GM21423 (cell line): ENCODE data around the gene SHBG.
A peak's percentile ranks its signal among the peaks of the same experiment; 100 is the strongest.
"Not testable (repeated sequence)": the region's sequence is repeated elsewhere in the genome, so short reads cannot be mapped to it uniquely, and the experiment has no call there.

Source experiments
- ATAC-seq: cut with Tn5 transposase; IDR thresholded peaks from one replicate; pipeline ENCODE4 v1.9.1; 2021; ENCODE audit warnings: mild to moderate bottlenecking, moderate library complexity; ENCODE audit not compliant: unreplicated experiment

Gene SHBG

DNA sequence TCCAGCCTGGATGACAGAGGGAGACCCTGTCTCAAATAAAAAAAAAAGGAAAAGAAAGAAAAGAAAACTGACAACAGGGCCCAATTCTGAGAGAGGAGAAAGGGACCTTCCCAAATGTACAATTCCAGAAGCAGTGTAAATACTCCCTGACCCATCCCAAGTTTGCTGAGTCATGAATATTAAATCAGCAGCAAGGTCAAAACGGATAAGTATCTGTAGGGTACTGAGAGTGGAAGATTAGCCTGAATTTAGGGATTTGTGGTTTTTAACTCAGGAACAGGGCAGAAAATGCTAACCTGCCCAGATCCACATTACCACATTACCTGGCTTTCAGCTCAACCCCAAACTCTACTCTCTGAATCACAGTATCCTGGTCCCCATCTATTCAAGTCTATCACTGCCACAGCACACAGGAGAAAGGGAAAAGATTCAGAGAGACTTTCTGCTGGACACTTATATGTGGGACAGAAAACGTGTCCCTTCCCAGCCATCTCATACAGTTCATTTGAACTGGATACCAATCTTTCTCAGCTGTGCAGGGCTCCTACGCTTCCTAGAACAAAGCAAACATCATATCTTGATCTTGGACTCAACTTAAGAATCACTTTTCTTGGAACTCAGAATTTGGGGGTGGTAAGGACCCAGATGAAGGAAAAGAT is 18.2 kb upstream of the SHBG start:
- no peak for ATAC-seq

DNA sequence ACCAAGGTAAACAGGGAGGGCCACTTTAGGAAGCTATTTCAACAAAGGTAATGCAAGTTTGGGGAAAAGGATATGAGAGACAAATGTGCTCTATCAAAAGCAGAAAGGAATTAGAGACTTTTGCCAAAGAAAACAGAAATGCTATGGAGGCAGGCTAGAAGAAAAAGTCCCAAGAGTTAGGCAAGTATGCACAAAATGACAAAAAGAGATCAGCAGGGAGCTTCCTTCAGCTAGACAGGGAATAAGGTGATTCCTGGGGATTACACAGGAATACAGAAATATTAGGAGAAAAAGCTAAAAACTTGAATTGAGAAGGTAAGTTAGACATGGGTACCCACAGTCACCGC is 17.7 kb upstream of the SHBG start:
- ATAC-seq: no peak

DNA sequence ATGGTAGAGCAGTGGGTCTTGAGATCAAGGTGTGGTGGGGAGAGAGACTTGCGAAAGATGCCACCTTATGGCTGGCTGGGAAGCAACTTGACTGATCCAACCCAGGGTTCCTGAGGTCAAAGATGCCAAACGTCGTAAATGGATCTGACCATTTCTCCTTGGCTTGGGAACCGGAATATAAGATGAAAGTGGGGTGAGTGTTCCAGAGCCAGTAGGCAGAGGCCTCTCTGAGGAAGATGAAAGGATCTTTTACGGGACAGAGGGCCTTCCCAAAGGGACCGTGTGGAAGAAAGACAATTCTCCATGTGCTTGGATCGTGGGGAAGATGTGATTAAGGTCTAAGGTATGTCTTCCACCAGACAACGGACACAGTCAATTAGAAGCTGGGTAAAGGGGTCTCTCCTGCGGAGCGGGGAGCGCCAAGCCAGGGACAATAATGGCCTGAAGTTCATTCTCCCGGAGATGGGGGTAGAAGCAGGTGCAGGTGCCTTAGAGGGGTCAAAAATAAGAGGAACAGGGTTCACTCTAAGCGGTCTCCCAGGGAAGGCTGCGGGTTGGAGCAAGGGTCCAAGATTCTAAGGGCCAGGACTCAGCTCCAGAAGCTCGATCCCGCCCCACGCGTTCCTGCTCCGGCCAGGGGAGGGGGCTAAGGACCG is 16.0 kb upstream of the SHBG start:
- no peak for ATAC-seq

DNA sequence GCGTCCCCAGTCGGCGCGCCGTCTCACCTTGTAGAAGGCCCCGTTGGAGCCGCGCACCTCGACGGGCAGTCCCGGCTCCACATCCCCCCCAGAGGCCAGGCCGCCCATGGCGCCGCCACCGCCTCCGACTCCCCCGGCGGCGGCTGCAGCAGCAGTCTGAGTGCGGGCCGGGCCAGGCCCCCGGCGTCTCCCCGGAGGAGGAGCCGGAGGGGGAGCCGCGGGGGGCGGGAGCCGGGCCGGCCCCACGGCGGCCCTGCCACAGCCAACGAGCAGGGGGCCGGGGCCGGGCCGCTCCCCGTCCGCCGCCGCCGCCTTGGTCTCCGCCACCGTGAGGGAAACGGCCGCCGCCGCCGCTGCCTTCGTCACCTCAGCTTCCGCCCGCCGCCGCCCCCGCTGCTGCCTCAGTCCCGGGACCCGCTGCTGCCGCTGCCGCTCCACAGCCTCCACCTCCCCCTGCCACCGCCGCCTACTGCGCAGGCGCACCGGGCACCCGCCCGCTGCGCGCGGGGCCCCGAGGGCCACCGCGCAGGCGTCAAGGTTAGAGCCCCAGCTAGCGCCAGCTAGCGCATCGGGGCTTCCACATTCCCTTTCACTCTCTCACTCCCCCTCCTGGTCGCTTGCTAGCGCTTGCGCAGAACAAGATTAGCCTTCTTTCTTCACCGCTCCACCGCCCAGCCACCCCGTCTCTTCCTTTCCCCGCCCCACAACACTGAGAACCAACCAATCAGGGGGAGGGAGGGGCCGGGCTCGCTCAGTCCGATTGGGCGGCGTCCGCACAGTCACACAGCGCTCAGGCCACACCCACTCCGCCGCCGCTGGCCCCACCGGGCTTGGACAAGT is 15.3 kb upstream of the SHBG start, which contains the start of gene FXR2:
TSS of gene FXR2 (minus strand) at position 473 of the 840 bp plus-strand sequence. CDS start at position 108, 365 bp downstream.
- ATAC-seq: peak; percentile 86

DNA sequence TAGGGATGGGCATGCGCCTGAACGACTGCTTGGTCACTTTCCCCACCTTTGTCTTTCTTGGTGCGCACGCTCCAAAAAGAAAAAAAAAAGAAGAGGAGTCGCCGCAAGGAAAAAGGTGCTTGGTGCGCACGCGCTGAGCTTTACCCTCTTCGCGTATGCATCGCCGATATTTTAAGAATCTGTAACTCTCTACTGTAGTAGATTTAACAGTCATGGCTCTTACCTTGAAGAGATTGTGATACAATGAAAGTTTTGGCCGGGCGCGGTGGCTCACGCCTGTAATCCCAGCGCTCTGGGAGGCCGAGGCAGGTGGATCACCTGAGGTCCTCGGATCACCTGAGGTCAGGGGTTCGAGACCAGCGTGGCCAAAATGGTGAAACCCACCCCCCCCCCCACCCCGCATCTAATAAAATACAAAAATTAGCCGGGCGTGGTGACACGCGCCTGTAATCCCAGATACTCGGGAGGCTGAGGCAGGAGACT is 14.6 kb upstream of the SHBG start:
- no peak for ATAC-seq

DNA sequence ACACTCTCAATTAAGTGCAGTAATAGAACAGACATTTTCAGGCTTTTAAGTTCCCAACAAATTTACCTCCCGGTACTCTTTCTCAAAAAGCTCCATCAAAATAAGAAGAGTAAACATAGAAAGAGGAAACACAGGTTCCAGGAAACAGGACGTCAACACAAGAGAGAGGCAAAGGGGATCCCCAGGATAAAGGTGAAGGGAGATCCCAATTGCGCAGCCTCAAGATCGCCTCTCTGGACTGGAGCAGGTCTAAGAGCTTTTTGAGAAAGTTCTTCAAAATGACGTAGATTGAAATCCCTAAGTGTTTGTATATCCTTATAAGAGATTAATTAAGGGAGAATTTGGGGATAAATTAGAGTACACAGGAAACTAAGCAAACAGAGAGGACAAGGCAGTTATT is 11.3 kb upstream of the SHBG start:
- no peak for ATAC-seq

DNA sequence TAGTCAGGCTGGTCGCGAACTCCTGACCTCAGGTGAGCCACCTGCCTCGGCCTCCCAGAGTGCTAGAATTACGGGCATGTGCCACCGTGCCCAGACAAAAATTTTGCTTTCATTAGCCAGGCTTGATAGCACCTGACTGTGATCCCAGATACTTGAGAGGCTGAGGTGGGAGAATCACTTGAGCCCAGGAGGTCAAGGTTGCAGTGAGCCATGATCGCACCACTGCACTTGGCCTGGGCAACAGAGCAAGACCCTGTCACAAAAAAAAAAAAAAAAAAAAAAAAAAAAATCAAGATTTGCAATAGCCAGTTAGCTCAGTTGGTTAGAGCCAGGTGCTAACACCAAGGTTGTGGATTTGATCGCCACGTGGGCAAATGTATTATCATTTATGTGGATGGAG is 9.1 kb upstream of the SHBG start:
- no peak for ATAC-seq

DNA sequence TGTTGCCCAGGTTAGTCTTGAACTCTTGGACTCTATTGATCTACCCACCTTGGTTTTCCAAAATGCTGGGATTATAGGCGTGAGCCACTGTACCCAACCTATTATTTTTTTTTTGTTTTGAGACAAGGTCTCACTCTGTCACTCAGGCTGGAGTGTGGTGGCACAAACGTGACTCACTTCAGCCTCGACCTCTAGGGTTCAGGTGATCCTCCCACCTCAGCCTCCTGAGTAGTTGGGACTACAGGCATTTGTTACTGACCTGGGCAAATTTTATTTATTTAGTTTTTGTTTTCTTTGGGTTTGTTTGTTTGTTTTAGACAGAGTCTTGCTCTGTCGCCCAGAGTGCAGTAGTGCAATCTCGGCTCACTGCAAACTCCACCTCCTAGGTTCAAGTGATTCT is 6.3 kb upstream of the SHBG start:
- ATAC-seq: no peak

DNA sequence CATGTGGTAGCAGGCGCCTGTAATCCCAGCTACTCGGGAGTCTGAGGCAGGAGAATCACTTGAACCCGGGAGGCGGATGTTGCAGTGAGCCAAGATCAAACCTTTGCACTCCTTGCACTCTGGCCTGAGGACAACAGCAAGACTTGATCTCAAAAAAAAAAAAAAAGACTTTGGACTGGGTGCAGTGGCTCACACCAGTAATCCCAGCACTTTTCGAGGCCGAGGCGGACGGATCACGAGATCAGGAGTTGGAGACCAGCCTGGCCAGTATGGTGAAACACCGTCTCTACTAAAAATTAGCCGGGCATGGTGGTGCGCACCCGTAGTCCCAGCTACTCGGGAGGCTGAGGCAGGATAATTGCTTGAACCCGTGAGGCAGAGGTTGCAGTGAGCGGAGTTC is 4.2 kb upstream of the SHBG start:
- ATAC-seq: not testable (repeated sequence)

DNA sequence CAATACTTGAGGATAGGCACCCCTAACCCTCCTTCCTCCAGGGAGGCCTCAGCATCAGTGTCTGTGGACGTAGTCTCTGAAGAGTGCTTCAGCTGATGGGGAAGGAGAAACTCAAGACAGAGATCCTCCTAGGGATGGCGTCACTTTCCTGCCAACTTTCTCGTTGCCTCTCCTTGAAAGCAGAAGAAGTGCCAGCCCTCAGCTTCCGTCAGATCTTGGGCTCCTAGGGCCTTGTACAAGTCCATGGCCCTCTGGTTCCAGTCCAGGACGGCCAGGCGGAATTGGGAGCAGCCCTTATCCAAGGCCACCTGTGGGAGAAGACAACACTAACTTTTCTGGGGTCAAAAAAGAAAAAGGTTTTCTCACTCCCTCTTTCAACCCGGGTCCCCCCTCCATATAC is 3.6 kb upstream of the SHBG start:
- ATAC-seq: no peak

DNA sequence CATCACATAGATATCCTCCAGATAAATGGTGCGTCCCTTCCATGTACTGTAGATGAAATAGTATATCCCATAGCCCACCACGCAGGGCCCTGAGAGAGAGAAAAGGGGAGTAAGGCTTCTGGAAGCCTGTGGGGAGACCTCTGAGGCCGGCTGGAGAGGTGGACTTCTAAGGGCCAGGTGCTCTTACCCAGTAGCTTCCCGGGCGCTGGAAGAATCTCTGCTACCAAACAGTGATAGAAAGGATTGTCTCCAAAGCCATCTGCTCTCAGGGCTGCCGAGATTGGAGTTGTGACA is 3.0 kb upstream of the SHBG start:
- no peak for ATAC-seq

DNA sequence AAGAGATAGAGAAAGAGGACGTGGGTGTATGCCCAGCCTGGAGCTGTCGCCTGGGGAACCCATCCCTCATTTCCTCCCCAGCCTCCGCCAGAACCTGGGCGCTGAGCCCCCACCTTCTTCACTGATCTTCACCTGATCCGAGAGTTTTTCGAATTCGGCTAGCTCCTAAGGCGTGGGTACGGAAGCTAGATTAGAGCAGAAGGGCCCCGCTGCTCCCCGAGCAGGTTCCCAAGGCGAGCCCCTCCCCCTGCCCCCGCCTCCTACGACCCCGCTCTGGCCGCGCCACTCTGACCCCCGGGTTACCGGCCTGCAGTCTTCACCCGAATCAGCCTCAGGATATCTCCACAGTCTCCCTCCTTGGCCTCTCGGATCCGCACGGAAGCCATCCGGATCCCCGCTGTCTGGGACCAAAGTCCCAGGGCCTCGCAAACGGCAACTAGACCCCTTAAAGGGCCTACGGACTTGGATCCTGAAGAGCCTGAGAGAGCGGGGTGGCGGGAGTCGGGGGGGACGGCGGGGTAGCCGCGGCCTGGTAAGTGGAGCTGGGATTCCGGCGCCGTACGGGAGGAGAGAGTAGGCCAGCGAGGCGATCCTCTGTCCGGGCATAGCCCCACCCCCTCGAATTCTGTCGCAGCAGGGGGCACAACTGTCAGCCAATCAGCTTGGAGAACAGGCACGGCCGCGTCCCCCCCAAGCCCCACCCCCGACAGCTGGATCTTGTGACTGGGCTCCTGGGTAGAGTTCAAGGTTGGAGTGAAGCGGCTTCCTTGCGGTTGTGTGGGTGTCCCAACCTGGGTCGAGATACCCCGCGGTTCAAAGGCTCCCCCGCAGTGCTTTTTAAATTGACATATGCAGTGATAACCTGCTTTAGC is 2.4 kb upstream of the SHBG start, which contains the start of gene SAT2:
TSS of gene SAT2 (minus strand) at position 572 of the 872 bp plus-strand sequence. CDS start at position 386, 186 bp downstream.
- peak; percentile 94 for ATAC-seq

DNA sequence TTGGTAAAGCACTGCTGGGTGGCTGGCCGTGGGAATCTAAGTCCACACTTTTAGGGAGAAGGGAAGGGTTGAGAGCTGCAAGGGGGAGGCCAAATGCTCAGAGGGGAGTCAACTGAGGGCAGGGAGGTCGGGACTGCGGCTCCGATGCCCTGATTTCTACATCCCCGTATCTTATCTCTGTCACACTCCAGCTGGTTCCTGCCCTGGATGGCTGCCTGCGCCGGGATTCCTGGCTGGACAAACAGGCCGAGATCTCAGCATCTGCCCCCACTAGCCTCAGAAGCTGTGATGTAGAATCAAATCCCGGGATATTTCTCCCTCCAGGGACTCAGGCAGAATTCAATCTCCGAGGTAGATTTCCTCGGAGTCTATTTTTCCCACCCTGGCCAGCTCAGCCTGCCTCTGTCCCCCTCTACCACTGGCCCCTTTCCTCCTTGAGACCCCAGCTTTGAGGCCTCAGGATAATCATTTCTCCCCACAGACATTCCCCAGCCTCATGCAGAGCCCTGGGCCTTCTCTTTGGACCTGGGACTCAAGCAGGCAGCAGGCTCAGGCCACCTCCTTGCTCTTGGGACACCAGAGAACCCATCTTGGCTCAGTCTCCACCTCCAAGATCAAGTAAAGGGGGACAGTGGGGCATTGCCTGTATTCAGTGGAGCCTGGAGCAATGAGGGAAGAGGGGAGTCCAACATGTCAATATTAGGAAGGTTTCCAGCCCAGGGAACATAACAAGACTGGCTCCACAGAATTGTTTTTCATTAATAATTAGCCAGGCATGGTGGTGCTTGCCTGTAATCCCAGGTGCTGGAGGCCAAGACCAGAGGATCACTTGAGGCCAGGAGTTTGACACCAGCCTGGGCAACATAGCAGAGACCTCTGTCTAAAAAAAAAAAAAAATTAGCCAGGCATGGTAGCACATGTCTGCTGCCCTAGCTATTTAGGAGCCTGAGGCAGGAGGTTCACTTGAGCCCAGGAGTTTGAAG is 1.8 kb downstream of the SHBG start:
- no peak for ATAC-seq

DNA sequence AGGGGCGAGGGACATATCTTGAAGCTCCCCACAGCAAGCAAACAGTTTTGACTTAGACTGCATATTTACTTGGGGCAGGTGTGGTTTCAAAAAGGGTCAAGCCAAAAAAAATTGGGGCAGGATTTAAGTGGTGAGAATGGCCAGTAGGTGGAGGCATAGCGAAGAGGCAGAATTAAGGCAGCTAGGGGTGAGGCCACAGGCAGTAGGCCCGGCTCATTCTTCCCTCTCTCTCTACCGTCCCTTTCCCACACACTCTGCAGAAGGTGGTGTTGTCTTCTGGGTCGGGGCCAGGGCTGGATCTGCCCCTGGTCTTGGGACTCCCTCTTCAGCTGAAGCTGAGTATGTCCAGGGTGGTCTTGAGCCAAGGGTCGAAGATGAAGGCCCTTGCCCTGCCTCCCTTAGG is 2.6 kb downstream of the SHBG start:
- ATAC-seq: no peak

DNA sequence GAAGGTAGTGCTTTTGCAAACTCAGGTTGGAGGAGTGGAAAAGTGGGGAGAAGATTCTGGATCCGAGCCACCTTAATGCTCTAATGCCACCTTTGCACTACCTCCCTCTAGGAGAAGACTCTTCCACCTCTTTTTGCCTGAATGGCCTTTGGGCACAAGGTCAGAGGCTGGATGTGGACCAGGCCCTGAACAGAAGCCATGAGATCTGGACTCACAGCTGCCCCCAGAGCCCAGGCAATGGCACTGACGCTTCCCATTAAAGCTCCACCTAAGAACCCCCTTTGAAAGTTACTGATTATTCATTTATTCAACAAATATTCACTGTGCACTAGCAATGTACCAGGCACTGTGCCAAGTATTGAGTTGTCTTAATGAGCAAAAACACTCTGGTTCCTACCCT is 3.2 kb downstream of the SHBG start:
- ATAC-seq: no peak

DNA sequence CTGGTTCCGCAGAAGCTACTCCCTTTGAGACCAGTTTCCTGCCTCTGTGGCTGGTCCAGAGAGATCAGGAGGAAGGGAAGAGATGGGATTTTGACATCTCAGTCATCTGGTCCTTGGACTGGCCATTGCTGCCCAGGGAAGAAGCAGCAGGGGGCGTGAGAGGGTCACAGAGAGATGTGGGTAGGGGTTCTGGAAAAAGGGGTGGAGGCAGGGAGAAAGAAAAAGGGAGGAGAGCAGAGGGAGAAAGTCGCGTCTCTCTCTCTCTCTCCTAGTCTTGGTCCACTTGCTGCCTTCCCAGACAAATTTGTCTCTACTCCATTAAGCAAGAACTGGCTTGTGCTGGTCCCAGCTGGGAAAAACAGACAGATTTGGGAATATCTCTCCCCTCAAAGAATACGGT is 4.4 kb downstream of the SHBG start:
- ATAC-seq: no peak

DNA sequence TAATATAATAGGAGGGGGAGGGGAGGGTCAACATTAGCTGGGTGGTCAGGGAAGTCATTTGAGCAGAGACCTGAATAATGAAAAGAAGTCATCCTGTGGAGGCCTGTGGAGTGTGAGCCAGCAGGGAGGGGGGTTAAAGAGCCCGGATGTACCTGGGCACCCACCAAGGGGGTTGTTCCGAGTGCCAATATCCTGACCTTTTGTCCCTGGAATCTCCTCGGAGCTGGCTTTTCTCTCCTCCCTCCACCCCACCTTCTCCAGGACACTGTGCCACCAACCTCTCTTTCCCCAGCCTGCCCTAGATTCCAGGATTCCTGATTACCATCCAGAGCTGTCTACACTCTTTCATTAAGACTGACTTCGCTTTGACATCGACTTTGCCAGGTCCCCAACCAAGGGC is 6.2 kb downstream of the SHBG start:
- no peak for ATAC-seq

DNA sequence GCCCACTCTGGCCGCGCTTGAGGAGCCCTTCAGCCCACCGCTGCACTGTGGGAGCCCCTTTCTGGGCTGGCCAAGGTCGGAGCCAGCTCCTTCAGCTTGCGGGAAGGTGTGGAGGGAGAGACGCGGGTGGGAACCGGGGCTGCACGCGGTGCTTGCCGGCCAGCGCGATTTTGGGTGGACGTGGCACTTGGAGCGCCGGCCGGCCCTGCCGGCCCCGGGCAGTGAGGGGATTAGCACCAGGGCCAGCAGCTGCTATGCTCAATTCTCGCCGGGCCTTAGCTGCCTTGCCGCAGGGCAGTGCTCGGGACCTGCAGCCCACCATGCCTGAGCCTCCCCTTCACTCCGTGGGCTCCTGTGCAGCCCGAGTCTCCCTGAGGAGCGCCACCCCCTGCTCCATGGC is 10.8 kb downstream of the SHBG start:
- ATAC-seq: no peak

DNA sequence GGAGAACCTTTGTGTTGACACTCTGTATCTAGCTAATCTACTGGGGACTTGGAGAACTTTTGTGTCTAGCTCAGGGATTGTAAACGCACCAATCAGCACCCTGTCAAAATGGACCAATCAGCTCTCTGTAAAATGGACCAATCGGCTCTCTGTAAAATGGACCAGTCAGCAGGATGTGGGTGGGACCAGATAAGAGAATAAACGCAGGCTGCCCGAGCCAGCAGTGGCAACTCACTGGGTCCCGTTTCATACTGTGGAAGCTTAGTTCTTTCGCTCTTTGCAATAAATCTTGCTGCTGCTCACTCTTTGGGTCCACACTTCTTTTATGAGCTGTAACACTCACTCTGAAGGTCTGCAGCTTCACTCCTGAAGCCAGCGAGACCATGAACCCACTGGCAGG is 11.7 kb downstream of the SHBG start:
- not testable (repeated sequence) for ATAC-seq

DNA sequence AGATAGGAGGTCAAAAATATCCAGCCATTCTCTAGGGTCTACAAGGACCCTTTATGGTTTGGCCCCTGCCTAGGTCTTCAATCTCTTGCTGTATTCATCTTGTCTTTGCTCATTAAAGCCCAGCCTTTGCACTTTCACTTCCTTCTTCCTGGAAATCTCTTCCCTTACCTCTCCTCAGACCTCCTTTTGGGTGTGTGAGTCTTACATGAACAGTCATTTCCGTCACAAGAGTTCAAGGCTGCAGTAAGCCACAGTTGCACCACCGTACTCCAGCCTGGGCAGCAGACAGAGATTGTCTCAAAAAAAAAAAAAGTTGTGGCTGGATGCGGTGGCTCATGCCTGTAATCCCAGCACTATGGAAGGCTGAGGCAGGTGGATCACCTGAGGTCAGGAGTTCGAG is 14.8 kb downstream of the SHBG start:
- ATAC-seq: no peak
